Stimulated activated memory B cell treated with anti-CD40 and anti-IgM and Interleukin-4, amounts not matched to agents 10 μg/mL and 1 μg/mL and 100 μg/mL, for 72 hours (primary cell): ENCODE data around the gene ENPP3.
A peak's percentile ranks its signal among the peaks of the same experiment; 100 is the strongest.
"Not testable (repeated sequence)": the region's sequence is repeated elsewhere in the genome, so short reads cannot be mapped to it uniquely, and the experiment has no call there.

Experiments
- ATAC-seq: fragments of 150-1000 bp; cut with Tn5 transposase; 2 replicates; pipeline ENCODE4 v1.10.0; 2021
- H3K27ac Mint-ChIP-seq: one replicate; pipeline ENCODE4 v1.8.0; 2022; ENCODE audit warnings: mild to moderate bottlenecking, mixed read lengths
- H3K27me3 Mint-ChIP-seq: one replicate; pipeline ENCODE4 v1.8.0; 2022; ENCODE audit warnings: mixed read lengths
- H3K36me3 Mint-ChIP-seq: one replicate; pipeline ENCODE4 v1.8.0; 2022; ENCODE audit warnings: mixed read lengths
- H3K4me1 Mint-ChIP-seq: one replicate; pipeline ENCODE4 v1.8.0; 2022; ENCODE audit warnings: mixed read lengths
- H3K4me3 Mint-ChIP-seq: one replicate; pipeline ENCODE4 v1.8.0; 2022; ENCODE audit warnings: mild to moderate bottlenecking, moderate library complexity, mixed read lengths
- H3K9me3 Mint-ChIP-seq: one replicate; pipeline ENCODE4 v1.8.0; 2022; ENCODE audit warnings: mixed read lengths

Gene ENPP3

GRCh38 chr6:131692031-131692430, 54.9 kb downstream of the ENPP3 start:
- Mint-ChIP-seq H3K9me3 (no peaks in the 10 kb centered on the region), H3K4me1 (peaks cover 38% of the 10 kb centered on the region), H3K27ac (no peak overlapping the region), H3K4me3 (no peak overlapping the region), H3K36me3 (no peaks in the 10 kb centered on the region), H3K27me3 (peaks cover 9% of the 10 kb centered on the region)
- ATAC-seq, result no peak

- Mint-ChIP-seq H3K4me1 (peaks cover 33% of the 10 kb centered on the region), H3K9me3 (no peaks in the 10 kb centered on the region), H3K27ac (no peak overlapping the region), H3K27me3 (peaks cover 9% of the 10 kb centered on the region), H3K4me3 (no peak overlapping the region), H3K36me3 (no peaks in the 10 kb centered on the region)
- ATAC-seq, result no peak
Observed at GRCh38 chr6:131692589-131692988, 55.5 kb downstream of the ENPP3 start.

- H3K36me3 Mint-ChIP-seq, result no peaks in the 10 kb centered on the region
- ATAC-seq, result no peak
- peaks cover 25% of the 10 kb centered on the region for H3K4me1 Mint-ChIP-seq
- peaks cover 9% of the 10 kb centered on the region for H3K27me3 Mint-ChIP-seq
- H3K27ac Mint-ChIP-seq, result no peak overlapping the region
- no peak overlapping the region for H3K4me3 Mint-ChIP-seq
- H3K9me3 Mint-ChIP-seq, result no peaks in the 10 kb centered on the region
Observed at GRCh38 chr6:131693384-131693783, 56.3 kb downstream of the ENPP3 start.

GRCh38 chr6:131694832-131695426, 57.8 kb downstream of the ENPP3 start:
- H3K36me3 Mint-ChIP-seq, result no peaks in the 10 kb centered on the region
- H3K4me3 Mint-ChIP-seq, result no peak overlapping the region
- H3K9me3 Mint-ChIP-seq, result no peaks in the 10 kb centered on the region
- peaks cover 9% of the 10 kb centered on the region for H3K4me1 Mint-ChIP-seq
- no peak overlapping the region for H3K27ac Mint-ChIP-seq
- H3K27me3 Mint-ChIP-seq, result peaks cover 9% of the 10 kb centered on the region
- ATAC-seq, result peak; percentile 85

- H3K36me3 Mint-ChIP-seq, result no peaks in the 10 kb centered on the region
- no peak for ATAC-seq
- H3K9me3 Mint-ChIP-seq, result no peaks in the 10 kb centered on the region
- H3K27ac Mint-ChIP-seq, result no peak overlapping the region
- H3K27me3 Mint-ChIP-seq, result peaks cover 9% of the 10 kb centered on the region
- no peak overlapping the region for H3K4me3 Mint-ChIP-seq
- peaks cover 3% of the 10 kb centered on the region for H3K4me1 Mint-ChIP-seq
Observed at GRCh38 chr6:131696956-131697355, 59.9 kb downstream of the ENPP3 start.

GRCh38 chr6:131700851-131701250, 63.7 kb downstream of the ENPP3 start:
- not testable (repeated sequence) for H3K27ac Mint-ChIP-seq, ATAC-seq

GRCh38 chr6:131703905-131704304, 66.8 kb downstream of the ENPP3 start:
- H3K4me3 Mint-ChIP-seq, ATAC-seq, H3K4me1 Mint-ChIP-seq, H3K36me3 Mint-ChIP-seq, H3K27me3 Mint-ChIP-seq, H3K9me3 Mint-ChIP-seq, H3K27ac Mint-ChIP-seq: not testable (repeated sequence)

More at GRCh38 chr6:131700851-131701250, 63.7 kb downstream of the ENPP3 start:
- not testable (repeated sequence) for H3K4me3 Mint-ChIP-seq, H3K9me3 Mint-ChIP-seq, H3K27me3 Mint-ChIP-seq, H3K36me3 Mint-ChIP-seq, H3K4me1 Mint-ChIP-seq

GRCh38 chr6:131710917-131711316, 73.8 kb downstream of the ENPP3 start, which contains the start of gene CTAGE9:
Gene CTAGE9, minus strand, starts transcription at chr6:131711017. Its CDS starts 0 bp downstream, at chr6:131711017.
- not testable (repeated sequence) for ATAC-seq, H3K36me3 Mint-ChIP-seq, H3K9me3 Mint-ChIP-seq, H3K4me3 Mint-ChIP-seq, H3K27ac Mint-ChIP-seq, H3K27me3 Mint-ChIP-seq, H3K4me1 Mint-ChIP-seq

GRCh38 chr6:131715567-131715966, 78.5 kb downstream of the ENPP3 start:
- not testable (repeated sequence) for H3K36me3 Mint-ChIP-seq, H3K4me3 Mint-ChIP-seq, H3K9me3 Mint-ChIP-seq, H3K4me1 Mint-ChIP-seq, H3K27ac Mint-ChIP-seq, H3K27me3 Mint-ChIP-seq
- ATAC-seq, result peak; percentile 56

GRCh38 chr6:131717836-131718542, 80.9 kb downstream of the ENPP3 start:
- H3K27me3 Mint-ChIP-seq, result no peaks in the 10 kb centered on the region
- no peak for ATAC-seq

GRCh38 chr6:131721161-131721560, 84.1 kb downstream of the ENPP3 start:
- Mint-ChIP-seq H3K36me3 (no peaks in the 10 kb centered on the region), H3K27me3 (no peaks in the 10 kb centered on the region), H3K9me3 (no peaks in the 10 kb centered on the region), H3K4me3 (no peak overlapping the region), H3K27ac (no peak overlapping the region), H3K4me1 (no peaks in the 10 kb centered on the region)
- no peak for ATAC-seq

More at GRCh38 chr6:131717836-131718542, 80.9 kb downstream of the ENPP3 start:
- Mint-ChIP-seq H3K4me3 (no peak overlapping the region), H3K27ac (no peak overlapping the region), H3K9me3 (no peaks in the 10 kb centered on the region), H3K36me3 (no peaks in the 10 kb centered on the region), H3K4me1 (no peaks in the 10 kb centered on the region)

GRCh38 chr6:131724114-131724513, 87.0 kb downstream of the ENPP3 start:
- no peak for ATAC-seq
- H3K27ac Mint-ChIP-seq, result no peak overlapping the region
- no peaks in the 10 kb centered on the region for H3K4me1 Mint-ChIP-seq
- no peaks in the 10 kb centered on the region for H3K9me3 Mint-ChIP-seq
- H3K27me3 Mint-ChIP-seq, result no peaks in the 10 kb centered on the region
- no peaks in the 10 kb centered on the region for H3K36me3 Mint-ChIP-seq
- H3K4me3 Mint-ChIP-seq, result no peak overlapping the region

- no peak for ATAC-seq
- no peaks in the 10 kb centered on the region for H3K4me1 Mint-ChIP-seq
- H3K36me3 Mint-ChIP-seq, result peaks cover 4% of the 10 kb centered on the region
- H3K27ac Mint-ChIP-seq, result no peak overlapping the region
- peaks cover 14% of the 10 kb centered on the region for H3K27me3 Mint-ChIP-seq
- H3K4me3 Mint-ChIP-seq, result no peak overlapping the region
- H3K9me3 Mint-ChIP-seq, result no peaks in the 10 kb centered on the region
Observed at GRCh38 chr6:131727467-131727866, 90.4 kb downstream of the ENPP3 start.

- Mint-ChIP-seq H3K4me1 (no peaks in the 10 kb centered on the region), H3K9me3 (no peaks in the 10 kb centered on the region), H3K36me3 (peaks cover 4% of the 10 kb centered on the region), H3K27me3 (peaks cover 14% of the 10 kb centered on the region), H3K27ac (no peak overlapping the region), H3K4me3 (no peak overlapping the region)
- no peak for ATAC-seq
Observed at GRCh38 chr6:131727868-131728267, 90.8 kb downstream of the ENPP3 start.

- Mint-ChIP-seq H3K27ac (no peak overlapping the region), H3K4me1 (no peaks in the 10 kb centered on the region), H3K27me3 (peaks cover 14% of the 10 kb centered on the region), H3K9me3 (no peaks in the 10 kb centered on the region), H3K4me3 (no peak overlapping the region), H3K36me3 (peaks cover 4% of the 10 kb centered on the region)
- ATAC-seq, result no peak
Observed at GRCh38 chr6:131728296-131728939, 91.3 kb downstream of the ENPP3 start.

- Mint-ChIP-seq H3K27me3 (peaks cover 14% of the 10 kb centered on the region), H3K27ac (no peak overlapping the region), H3K4me3 (no peak overlapping the region), H3K36me3 (peaks cover 4% of the 10 kb centered on the region), H3K4me1 (no peaks in the 10 kb centered on the region), H3K9me3 (no peaks in the 10 kb centered on the region)
- ATAC-seq, result no peak
Observed at GRCh38 chr6:131729550-131729949, 92.4 kb downstream of the ENPP3 start.
